HG03045 (cell line): Measurements from ENCODE around the gene TIMP4.
A peak's percentile ranks its signal among the peaks of the same experiment; 100 is the strongest.

Source experiments
- ATAC-seq: cut with Tn5 transposase; IDR thresholded peaks from one replicate; pipeline ENCODE4 v1.9.1; 2021; ENCODE audit warnings: mild to moderate bottlenecking, moderate library complexity; ENCODE audit not compliant: unreplicated experiment

Gene TIMP4

DNA sequence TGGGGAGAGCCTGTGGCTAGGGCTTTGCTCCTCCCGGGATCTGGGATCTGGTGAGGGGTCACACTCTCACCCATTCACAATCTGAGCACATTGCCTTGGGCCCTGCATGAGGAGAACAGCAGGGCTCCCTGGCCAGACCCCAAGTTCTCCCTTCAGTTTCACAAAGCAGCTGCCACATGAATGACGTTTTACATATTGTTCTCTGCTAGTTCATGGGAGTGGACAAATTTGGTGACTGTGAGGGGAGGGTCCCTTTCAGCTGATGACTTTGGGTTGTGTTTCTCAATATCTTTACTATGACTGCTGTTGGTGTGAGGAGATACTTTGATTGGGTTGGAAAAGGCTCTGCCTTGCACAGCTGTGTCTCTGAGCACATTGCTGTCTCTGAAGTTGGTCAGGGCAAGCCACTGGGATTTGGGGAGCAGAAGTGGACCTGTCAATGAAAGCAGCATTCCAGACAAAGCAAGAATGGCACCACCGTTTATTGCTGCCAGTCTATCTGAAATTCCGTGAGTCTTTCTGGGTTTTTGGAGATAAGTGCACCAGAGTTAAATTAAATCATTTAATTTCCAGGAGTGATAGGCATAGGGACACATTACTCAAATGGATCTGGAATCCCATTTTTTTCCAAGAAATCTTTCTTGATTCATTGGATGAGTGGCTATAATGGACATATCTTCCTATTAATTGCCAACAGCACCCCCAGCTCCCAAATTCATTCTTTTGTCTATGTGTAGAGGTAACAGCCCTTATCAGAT is 10.3 kb downstream of the TIMP4 start:
- no peak for ATAC-seq

DNA sequence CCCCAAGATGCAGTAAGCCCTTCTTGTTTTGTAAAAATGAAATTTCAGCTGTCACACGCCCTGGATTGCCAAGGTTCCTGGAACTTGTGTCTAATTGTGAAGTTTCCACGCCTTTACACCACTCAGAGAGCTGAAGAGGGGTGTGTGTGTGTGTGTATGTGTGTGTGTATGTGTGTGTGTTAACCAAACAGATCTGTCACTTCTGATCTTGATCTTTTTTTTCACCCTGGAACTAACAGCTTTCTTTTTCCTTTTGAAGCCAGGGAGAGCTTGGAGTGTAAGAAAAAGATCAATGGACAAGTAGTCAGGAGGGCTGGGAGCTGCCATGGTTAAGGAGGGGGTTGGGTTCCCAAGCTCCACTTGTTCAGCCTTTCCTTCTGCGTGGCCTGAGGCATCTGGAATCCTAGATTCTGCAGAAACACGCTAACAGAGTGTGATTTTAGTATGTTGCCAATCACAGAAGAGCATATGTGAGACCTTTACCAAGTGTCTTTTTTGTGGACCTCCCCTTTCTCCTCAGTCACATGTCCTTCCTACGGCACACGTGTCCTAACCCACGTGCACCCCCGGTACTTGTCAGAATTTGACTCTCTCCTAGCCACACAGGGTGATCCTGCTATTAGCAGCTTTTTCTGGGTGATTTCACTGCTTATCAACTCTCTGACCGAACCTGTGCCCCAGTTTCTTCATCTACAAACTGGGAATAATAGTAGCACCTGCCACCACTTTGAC is 11.5 kb downstream of the TIMP4 start:
- ATAC-seq, result no peak

DNA sequence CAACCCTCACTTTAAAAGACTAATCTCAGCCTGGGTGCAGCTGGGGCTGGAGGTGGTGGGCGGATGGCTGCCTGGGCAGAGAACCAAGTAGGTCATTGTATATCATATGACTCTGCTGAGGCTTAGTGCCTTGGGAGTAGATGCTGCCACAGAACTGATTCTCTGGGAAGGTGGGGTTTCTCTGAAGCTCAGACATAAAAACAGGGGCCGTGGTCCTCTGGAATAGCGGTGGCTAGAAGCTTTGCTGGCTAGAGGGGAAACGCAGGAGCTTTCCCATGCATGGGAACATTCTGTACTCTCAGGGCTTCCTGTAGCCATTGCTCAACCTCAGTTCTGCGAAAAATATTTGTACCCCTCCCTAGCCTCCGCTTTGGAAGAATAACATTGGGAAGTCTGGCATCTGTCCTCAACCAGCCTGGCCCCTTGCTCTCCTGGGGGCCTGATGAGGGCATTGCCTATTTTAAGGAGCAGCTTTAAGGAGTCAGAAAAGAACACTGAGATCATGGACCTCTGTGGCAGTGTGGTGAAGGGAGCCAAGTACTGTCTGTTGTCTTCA is 14.7 kb downstream of the TIMP4 start:
- ATAC-seq, result no peak

DNA sequence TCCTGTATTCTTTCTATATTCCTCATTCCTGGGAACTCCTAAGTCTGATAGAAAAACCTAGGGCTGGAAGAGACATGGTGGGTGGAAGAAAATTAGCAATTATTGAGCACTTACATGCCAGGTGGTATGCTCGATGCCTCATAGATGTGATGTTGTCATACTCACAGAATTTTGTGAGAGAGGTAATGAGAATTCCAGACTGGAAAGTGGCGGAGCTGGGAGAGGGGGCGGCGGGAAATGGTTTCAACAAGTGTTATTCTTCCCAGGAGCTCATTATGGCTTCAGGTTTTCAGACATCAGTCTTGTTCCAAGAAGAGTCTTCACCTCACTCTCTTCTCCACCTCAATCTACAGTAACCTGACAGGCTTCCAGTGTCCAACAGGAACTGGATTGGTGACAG is 16.2 kb downstream of the TIMP4 start:
- no peak for ATAC-seq

DNA sequence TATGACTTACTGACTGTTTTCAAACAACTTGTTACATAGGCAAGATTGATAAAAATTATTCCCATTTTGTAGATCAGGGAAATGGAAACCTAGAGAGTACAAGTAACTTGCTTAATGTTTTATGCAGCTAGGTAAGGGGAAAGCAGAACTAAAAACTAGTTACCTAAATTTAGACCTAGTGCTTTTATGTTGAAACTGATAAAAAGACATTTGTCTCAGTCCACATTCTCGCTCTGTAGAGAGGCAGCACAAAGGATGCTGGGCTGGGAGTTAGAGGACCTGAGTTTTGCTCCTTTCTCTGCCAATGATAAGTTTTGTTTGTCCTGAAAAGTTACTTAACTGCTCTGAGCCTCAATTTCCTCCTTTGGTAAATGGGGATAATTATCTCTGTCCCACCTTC is 17.4 kb downstream of the TIMP4 start:
- no peak for ATAC-seq

DNA sequence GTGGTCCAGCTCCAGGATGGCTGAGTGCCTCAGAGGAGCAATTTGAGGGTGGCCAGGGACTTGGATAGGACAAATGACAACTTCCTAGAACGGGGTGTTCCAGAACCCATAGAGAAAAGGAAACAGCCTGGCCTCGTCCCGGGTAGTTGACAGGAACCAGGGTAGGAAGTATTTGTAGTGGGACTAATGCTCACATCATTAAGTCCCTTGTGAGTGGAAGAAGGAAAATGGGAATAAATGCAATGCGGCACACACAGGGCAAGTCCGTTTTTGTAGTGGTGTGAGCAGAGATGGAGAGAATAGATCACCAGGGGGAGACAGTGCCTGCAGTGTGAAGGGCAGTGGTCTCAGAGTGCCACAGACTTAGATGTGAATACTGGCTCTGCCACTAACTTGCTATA is 19.6 kb downstream of the TIMP4 start:
- ATAC-seq, result no peak

DNA sequence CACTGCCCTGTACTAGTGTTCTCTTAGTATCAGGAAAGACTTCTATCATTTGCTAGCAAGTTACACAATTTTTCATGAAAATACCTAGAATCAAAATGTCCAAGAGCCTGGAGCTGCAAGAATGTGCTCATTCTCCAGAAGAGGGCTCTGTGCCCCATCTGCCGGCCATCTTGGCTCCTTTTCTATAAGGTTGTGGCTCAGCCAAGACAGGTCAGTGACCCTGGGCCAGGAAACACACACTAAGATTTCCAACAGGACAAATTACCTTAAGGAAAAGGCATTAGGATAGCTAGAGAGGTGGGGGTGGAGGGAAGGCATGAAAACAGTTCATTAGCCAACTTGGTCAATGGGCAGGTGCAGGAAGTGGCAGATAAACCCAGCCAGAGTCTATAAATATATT is 20.7 kb downstream of the TIMP4 start:
- ATAC-seq, result no peak

DNA sequence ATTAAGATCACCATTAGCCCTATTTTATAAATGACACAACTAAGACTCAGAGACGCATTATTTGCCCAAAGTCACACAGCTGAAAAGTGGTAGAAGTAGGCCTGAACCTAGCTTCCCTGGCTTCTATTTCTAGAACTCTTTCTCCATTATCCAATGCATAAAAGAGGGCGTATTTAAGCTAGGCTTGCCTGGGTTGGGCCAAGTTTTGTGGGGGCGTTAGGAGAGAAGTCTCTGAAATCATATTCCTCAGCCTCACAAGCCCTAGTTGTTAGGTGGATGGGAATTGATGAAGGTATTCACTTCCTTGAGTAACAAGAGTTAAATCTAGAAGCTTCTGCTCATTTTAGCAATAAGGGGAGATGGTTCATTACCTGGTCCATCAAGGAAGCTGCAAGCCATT is 22.3 kb downstream of the TIMP4 start:
- no peak for ATAC-seq

DNA sequence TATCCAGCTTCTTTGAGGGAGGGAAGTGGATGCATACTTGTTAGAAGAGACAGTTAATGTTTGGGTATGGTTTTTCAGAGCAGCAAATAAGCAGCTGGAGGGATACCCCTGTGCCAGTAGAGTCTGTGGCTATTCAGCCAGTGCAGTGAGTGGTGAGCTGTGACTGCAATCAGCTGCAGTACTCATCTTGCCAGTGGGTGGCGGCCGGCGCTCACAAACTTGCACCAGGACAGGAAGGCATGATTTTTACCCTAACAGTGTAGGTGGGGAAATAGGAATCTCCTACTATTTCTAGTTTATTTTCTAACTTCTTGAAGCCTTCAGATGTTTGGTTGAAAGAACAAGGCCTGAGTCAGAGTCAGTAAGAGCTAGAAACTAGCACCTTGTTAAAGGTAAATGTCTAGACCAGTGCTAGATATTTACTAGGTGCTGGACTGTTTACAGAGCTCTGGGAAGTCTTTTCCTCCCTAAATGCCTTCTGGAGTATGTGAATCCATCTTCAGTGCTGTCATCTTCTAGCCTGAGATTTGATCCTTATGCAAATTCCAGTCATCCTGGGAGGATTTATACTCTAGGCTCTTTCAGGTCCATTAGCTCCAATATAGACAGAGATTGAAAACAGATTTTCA is 23.6 kb downstream of the TIMP4 start:
- ATAC-seq, result peak; percentile 82

DNA sequence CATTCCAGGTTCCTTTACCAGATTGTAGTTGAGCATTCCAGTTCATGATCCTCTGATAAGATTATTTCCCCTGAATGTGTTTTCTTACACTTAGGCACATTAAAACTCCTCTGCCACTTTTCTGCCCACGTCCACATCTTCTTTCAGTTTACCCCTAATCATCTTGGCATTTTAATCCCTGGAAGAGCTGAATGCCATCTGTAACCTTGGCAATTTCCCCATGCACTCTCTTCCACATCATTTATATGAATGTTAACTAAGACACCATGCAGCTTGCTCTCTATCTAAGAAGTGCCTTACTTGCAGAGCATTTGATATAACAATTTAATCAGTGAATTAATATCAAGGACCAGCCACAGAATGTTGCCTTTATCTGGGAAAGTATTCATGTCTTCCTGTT is 25.8 kb downstream of the TIMP4 start:
- ATAC-seq, result no peak

DNA sequence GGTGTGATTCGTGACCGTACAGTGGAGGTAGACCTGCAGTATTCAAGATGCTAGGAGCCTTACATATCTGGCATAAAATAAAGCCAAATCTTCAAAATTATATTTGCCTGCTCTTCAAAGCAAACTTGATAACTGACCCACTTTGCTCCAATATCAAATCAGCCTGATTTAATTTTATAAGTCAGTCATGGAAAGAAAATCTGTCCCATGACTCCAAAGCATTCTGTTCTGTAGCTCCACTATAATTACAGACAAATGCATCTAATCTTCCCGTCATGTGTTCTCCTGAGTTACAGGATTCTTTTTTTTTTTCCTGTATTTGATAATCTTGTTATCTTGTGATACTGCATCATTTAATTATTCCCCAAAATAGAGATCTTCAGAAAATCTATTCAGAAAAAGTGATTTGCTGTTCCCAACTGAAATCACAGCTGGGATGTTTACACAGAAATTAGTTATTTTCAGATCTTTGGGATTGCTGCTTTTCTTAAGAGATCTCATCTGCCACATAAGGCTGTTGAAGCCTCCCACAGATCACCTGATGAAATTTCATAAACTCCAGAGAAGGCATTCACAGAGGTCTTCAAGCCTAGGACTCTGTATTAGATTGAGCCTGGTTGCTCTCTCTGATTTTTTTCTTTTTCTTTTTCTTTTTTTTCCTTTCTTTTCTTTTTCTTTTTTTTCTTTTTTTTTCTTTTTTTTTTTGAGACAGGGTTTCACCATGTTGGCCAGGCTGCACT is 27.2 kb downstream of the TIMP4 start:
- ATAC-seq, result no peak

DNA sequence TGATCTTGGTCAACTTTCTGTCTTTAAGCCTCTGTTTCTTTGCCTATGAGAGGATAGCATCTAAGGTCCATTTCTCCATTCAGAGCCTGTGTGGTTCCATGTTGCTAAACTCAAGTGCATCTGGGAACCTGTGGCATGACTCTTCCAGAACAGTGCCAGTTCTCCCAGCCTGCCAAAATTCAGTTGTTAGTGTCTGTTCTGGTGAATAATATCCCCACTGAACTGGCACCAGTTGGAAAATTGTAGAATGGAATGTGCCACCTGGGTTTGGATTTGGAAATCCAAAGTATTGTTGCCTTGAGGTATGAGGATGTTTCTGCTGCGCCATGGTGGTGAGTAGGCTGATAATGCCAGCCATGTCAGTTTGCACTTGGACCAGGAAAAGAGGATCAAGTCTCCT is 31.3 kb downstream of the TIMP4 start:
- no peak for ATAC-seq

DNA sequence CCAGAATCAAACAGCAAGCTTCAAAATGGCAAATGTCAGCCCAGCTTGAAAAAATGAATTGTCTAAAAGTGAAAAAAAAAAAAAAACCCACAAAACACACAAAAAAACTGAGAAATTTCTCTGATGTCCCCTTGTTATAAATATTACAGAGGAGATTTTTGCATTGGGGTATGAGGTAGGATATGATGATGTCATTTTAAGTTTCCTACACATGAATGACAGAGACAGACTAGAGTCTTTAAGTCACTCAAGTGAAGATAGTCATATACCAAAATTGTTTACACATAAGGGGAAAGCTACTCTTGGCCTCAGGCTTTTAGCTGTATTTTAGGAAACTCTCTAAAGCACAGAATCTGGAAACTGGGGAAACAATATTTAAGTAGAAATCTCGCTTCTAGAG is 32.9 kb downstream of the TIMP4 start:
- no peak for ATAC-seq

DNA sequence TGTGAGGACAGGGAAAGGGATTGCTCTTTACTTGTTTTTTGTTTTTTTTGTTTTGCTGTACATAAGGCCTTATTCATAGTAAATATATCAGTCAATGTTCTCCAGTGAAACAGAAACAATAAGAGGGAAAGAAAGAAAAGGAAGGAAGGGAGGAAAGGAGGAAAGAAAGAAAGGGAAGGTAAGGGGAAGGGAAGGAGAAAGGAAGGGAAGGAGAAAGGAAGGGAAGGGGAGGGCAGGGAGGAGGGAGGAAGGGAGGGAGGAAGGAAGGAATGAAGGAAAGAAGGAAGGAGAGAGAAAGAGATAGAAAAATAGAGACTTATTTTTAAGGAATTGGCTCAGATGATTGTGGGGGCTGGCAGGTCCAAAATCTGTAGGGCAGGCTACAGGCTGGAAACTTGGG is 37.2 kb downstream of the TIMP4 start:
- ATAC-seq, result no peak

DNA sequence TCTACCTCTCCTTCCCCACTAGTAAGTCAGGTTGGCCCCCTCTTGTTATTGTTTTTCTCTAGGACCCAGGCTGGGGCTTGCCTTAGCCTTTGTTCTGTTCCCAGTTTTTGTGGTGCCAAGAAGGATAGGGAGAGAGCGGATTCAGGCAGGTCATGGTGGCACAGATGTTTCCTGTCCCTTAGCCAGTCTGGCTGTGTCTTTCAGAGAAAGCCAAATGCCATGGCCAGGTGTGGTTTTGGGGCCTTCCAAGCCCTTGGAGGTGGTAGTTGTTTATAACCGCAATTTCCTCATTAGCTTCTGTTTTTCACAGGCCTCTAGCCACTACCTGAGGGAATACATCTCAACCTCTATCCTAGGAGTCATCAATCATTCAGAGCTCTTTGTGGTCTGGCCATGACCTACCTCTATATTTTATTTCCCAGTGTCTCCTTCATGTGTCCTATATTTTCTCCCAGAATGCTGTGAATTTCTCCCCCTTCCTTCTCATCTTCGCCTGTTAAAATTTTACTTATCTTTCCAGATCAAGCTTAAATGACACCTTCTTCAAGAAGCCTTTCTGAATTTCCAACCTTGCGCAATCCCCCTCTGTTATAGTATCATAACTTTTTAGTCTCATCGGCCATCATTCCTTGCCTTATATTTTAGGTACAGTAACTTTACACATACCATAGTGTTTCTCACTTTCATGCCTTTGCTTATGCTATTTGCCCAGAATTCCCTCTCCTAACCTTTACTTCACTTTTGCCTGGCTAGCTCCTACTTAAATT is 38.2 kb downstream of the TIMP4 start:
- no peak for ATAC-seq

DNA sequence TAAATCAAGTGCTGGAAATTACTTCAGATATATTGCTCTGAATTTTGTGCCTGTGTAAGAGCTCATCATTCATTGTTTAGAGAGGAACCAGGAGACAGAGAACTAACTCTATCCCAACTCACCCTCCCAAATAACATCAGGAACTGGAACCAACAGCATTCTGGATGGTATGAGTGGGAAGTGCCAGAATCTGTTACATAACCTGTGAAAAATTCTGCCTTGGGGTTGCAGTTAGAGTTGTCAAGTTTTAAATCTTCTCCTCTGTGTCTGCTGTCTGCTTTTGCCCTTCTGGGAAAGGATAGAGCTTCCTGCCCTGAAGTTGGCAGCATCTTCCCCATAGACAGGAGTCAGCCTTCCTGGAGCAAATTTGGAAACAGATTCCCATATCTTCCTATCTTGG is 41.2 kb downstream of the TIMP4 start:
- no peak for ATAC-seq

DNA sequence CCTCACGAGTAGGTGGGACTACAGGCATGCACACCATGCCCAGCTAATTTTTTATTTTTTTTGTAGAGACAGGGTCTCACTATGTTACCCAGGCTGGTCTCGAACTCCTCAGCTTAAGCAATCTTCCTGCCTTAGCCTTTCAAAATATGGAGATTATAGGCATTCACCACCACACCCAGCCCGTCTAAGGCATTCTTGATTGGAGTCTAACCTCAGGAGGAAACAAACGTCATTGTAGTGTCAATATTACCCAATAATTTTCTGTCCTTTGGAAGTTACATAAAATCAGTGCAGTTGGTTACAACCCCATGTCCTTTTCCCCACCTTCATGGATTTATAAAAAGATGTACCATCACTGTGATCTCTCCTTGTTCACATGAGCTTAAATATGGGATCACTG is 41.8 kb downstream of the TIMP4 start:
- ATAC-seq, result no peak

DNA sequence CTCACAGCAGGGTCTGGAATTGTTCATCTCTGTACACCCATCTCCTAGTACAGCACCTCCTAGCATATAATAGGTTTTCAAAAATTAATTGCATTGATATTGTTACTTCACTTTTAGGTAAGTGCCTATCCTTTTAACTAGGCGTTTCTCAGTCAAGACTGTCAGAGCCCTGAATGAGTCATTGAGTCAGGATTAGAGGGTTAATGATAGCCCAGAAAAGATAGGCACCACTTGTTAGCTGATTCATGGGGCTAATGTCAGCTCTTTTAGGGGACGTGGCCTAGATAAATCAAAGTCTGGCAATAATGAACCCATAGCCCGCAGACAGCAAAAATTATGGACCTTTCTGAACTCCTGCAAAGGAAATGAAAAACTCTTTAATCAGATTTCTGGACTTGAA is 42.9 kb downstream of the TIMP4 start:
- no peak for ATAC-seq

DNA sequence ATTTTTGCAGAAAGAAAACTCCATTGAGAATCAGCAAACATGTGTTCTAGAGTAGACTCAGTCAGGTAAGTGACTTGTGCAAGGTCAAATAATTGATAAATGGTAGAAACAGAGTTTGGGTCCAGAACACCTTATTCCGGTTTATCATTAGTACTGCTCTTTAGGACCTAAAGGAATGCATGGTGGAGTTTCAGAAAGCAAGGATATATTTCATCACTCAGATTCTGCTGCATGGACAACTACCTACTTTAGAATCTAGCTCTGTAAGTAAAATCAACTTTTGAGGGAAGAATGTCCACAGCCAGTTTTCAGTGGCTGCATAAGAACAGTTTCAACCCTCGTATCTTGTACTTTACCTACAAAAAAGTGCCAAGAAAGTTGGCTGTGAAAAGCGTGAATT is 43.6 kb downstream of the TIMP4 start:
- no peak for ATAC-seq

DNA sequence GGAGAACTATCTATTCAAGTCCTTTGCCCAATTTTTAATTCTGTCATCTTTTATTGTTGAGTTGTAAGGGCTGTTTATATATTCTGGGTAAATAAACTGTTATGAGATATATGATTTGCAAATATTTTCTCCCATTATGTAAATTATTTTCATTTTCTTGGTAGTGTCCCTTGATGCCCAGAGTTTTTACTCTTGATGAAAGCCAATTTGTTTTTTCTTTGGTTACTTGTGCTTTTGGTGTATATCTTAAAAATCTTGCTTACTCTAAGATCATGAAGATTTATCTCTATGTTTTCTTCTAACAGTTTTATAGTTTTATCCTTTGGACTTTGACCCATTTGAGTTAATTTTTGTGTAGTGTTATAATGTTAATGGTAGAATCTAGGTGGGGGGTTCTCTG is 44.5 kb downstream of the TIMP4 start:
- ATAC-seq, result no peak
